ENCODE results near the gene CANT1. TPM values are rescaled to one million over a fixed set of nuclear protein-coding genes. Genes with fewer than 3 reads are reported as not detected.

CANT1 gene
- total RNA-seq, 1 experiment from 2014 or later, result 33.0 TPM

GRCh38 chr17:78944956-78945355, 64.6 kb downstream of the CANT1 start:
- no peak overlapping the region for H3T11ph ChIP-seq (ENCODE audit: low read length)
- Mint-ChIP-seq H3K9me3 (peaks cover 5% of the 10 kb centered on the region in 2 experiments), H3K4me3 (no peak overlapping the region), H3K27me3 (ENCODE audit: low read depth) (peaks cover 16% of the 10 kb centered on the region), H3K4me1 (peaks cover 0 to 12% of the 10 kb centered on the region in 2 experiments; a peak in 1 of 4 replicates), H3K36me3 (ENCODE audit: insufficient read depth in 1 of 3, low read depth in 3 of 3) (peaks cover 0 to 2% (median 0%) of the 10 kb centered on the region in 3 experiments; a peak in 4 of 7 replicates), H3K27ac (no peak overlapping the region)
- no peaks in the 10 kb centered on the region for H3K79me2 ChIP-seq (ENCODE audit: insufficient read depth, low read length)
- no peak overlapping the region for H4K91ac ChIP-seq (ENCODE audit: insufficient read length, low read depth, low read length)
- no peak overlapping the region for H2BK5ac ChIP-seq (ENCODE audit: insufficient read length, low read length)
- H2AK5ac ChIP-seq (ENCODE audit: insufficient read length, low read length), result no peak overlapping the region
- H2BK20ac ChIP-seq (ENCODE audit: low read depth, low read length, poor library complexity, severe bottlenecking), result no peak overlapping the region
- no peak overlapping the region for H3K14ac ChIP-seq (ENCODE audit: insufficient read depth, low read length)
- H2AFZ ChIP-seq (ENCODE audit: low read length), result no peak overlapping the region
- TF ChIP-seq CTCF (conservative IDR thresholded peaks at IDR 0.05), result no peak
- H3K23me2 ChIP-seq (ENCODE audit: insufficient read length, low read depth, low read length, poor library complexity, severe bottlenecking), result no peaks in the 10 kb centered on the region
- no peaks in the 10 kb centered on the region for H3K9me3 ChIP-seq (ENCODE audit: control insufficient read depth, low read depth, low read length)
- H3K27ac ChIP-seq (ENCODE audit: insufficient read length, low read depth, low read length), result no peak overlapping the region
- H4K8ac ChIP-seq (replicated peaks; ENCODE audit: insufficient read length, low read depth, low read length), result no peak overlapping the region
- no peak overlapping the region for H2BK15ac ChIP-seq (ENCODE audit: low read depth, low read length)
- no CpG with 5 or more reads among the region's 10 CpGs for WGBS (ENCODE audit: extremely low coverage, insufficient read length, low lambda C conversion rate)
- H3K4me2 ChIP-seq (ENCODE audit: insufficient read depth, insufficient read length, low read length), result no peak overlapping the region
- H3K4me1 ChIP-seq (ENCODE audit: insufficient read depth, low read length), result no peaks in the 10 kb centered on the region
- H3K79me1 ChIP-seq (ENCODE audit: insufficient read depth, low read depth, low read length, poor library complexity, severe bottlenecking), result no peaks in the 10 kb centered on the region
- H3K27me3 ChIP-seq (ENCODE audit: insufficient read depth, low read length), result no peaks in the 10 kb centered on the region
- H3K23ac ChIP-seq (ENCODE audit: insufficient read length, low read depth, low read length), result no peak overlapping the region
- no peaks in the 10 kb centered on the region for H4K20me1 ChIP-seq (ENCODE audit: control insufficient read depth, insufficient read depth, insufficient read length)
- H3K18ac ChIP-seq (ENCODE audit: insufficient read length, low read depth, low read length), result no peak overlapping the region
- no peak overlapping the region for H3K9ac ChIP-seq (ENCODE audit: extremely low read depth, insufficient read length, low read length)
- no peak for DNase-seq
- no peak overlapping the region for H3K4ac ChIP-seq (ENCODE audit: low read depth, low read length)
- no peak overlapping the region for H2BK120ac ChIP-seq (ENCODE audit: low read depth, low read length, poor library complexity, severe bottlenecking)
- H4K5ac ChIP-seq (ENCODE audit: insufficient read length, low read depth, low read length), result no peak overlapping the region
- H2BK12ac ChIP-seq (ENCODE audit: insufficient read length, low read depth, low read length), result no peak overlapping the region
- no peak overlapping the region for H3K56ac ChIP-seq (ENCODE audit: insufficient read length, low read depth, low read length)
